Fibroblast of lung (primary cell): ENCODE measurements around the gene ITPRID1. TPM values are rescaled to one million over a fixed set of nuclear protein-coding genes. Genes with fewer than 3 reads are reported as not detected.

Source experiments
- DNase-seq, 2 donors: peaks; one replicate each; pipeline versions ENCODE4 v3.0.0 to v3.0.0-alpha.2; 2010; ENCODE audit warnings: low read depth in 2 of 2
- H2AFZ ChIP-seq: 2 replicates; pipeline ENCODE4 v1.5.1; 2012; ENCODE audit warnings: low read length, control low read depth, inconsistent platforms
- H3K27ac ChIP-seq: 2 replicates; pipeline ENCODE4 v1.5.1; 2011; ENCODE audit warnings: low read length, control low read depth; ENCODE audit not compliant: insufficient read depth
- H3K27me3 ChIP-seq: 2 replicates; pipeline ENCODE4 v1.5.1; 2011; ENCODE audit warnings: mild to moderate bottlenecking, low read length; ENCODE audit not compliant: control insufficient read depth, insufficient read depth
- H3K36me3 ChIP-seq: 2 replicates; pipeline ENCODE4 v1.5.1; 2011; ENCODE audit warnings: low read length; ENCODE audit not compliant: control insufficient read depth, insufficient read depth
- H3K4me1 ChIP-seq: 2 replicates; pipeline ENCODE4 v1.5.1; 2011; ENCODE audit warnings: low read length; ENCODE audit not compliant: control insufficient read depth, insufficient read depth; ENCODE audit errors: extremely low read depth
- H3K4me2 ChIP-seq: 2 replicates; pipeline ENCODE4 v1.5.1; 2011; ENCODE audit warnings: low read length, control low read depth; ENCODE audit not compliant: insufficient read depth; ENCODE audit errors: extremely low read depth
- H3K4me3 ChIP-seq, 4 experiments: fragments of 200-600 bp in 1 of 4; sonication (generic) in 1 of 4; replicated peaks in 1 of 4; 2 replicates each; pipeline ENCODE4 v1.5.1; 2011 to 2016; ENCODE audit warnings: low read length in 4 of 4, low read depth in 3 of 4, mild to moderate bottlenecking in 3 of 4, control low read depth in 2 of 4, inconsistent platforms in 1 of 4, mixed read lengths in 1 of 4; ENCODE audit not compliant: insufficient read depth in 1 of 4; ENCODE audit errors: control extremely low read depth in 1 of 4
- H3K79me2 ChIP-seq: 2 replicates; pipeline ENCODE4 v1.5.1; 2012; ENCODE audit warnings: mild to moderate bottlenecking, low read length, inconsistent platforms; ENCODE audit not compliant: control insufficient read depth, insufficient read depth
- H3K9ac ChIP-seq: 2 replicates; pipeline ENCODE4 v1.5.1; 2011; ENCODE audit warnings: mild to moderate bottlenecking, low read length, control low read depth; ENCODE audit not compliant: insufficient read depth
- H3K9me3 ChIP-seq: 2 replicates; pipeline ENCODE4 v1.5.1; 2012; ENCODE audit warnings: low read depth, low read length; ENCODE audit not compliant: control insufficient read depth, insufficient read depth
- H4K20me1 ChIP-seq: 2 replicates; pipeline ENCODE4 v1.5.1; 2011; ENCODE audit warnings: low read length; ENCODE audit not compliant: control insufficient read depth, insufficient read depth; ENCODE audit errors: extremely low read depth
- EZH2 ChIP-seq: IDR thresholded peaks from 2 replicates; pipeline ENCODE4 v1.5.1; 2012; ENCODE audit warnings: low read length, control low read depth, mild to moderate bottlenecking; ENCODE audit errors: missing control alignments
- polyA plus RNA-seq, 2 donors: library from polyadenylated mRNA; depleted of rRNA in 1 of 2; stranded (reverse) in 1 of 2; unstranded in 1 of 2; fragments of >200 nt; gene quantifications; 2 replicates each; pipeline ENCODE4 v1.2.1, GENCODE V29; 2011 to 2012; ENCODE audit warnings: missing spikeins in 1 of 2
- total RNA-seq: library from RNA; depleted of rRNA; stranded (reverse); fragments of >200 nt; gene quantifications from 2 replicates; pipeline ENCODE4 v1.2.1, GENCODE V29; 2014
- TF ChIP-seq, protein P1 (sequence below), 2 donors: IDR thresholded peaks in 1 of 2; conservative IDR thresholded peaks in 1 of 2; 1 replicate in 1 of 2; 2 replicates in 1 of 2; pipeline ENCODE4 v1.5.1; 2011 to 2012; ENCODE audit warnings: low read length in 2 of 2, control low read depth in 1 of 2, inconsistent platforms in 1 of 2, low read depth in 1 of 2, mild to moderate bottlenecking in 1 of 2

ITPRID1 gene
- total and polyA plus RNA-seq, 2 donors (not counting 1 experiment from before 2014, with no cell fraction given): not detected

- no peaks in the 10 kb centered on the region for H3K36me3 ChIP-seq
- DNase-seq: no peak
- no peak overlapping the region for H2AFZ ChIP-seq
- H3K79me2 ChIP-seq: no peaks in the 10 kb centered on the region
- no peak for TF ChIP-seq EZH2
- no peak overlapping the region for H3K9ac ChIP-seq
- no peaks in the 10 kb centered on the region for H3K27me3 ChIP-seq
- no peak overlapping the region for H3K4me2 ChIP-seq
- H3K4me1 ChIP-seq: no peaks in the 10 kb centered on the region
- no peak overlapping the region for H3K4me3 ChIP-seq
- no peaks in the 10 kb centered on the region for H3K9me3 ChIP-seq
- H4K20me1 ChIP-seq: no peaks in the 10 kb centered on the region
- no peak overlapping the region for H3K27ac ChIP-seq
These were observed 16.4 kb upstream of the ITPRID1 start for GRCh38 chr7:31497516-31497915.

DNA sequence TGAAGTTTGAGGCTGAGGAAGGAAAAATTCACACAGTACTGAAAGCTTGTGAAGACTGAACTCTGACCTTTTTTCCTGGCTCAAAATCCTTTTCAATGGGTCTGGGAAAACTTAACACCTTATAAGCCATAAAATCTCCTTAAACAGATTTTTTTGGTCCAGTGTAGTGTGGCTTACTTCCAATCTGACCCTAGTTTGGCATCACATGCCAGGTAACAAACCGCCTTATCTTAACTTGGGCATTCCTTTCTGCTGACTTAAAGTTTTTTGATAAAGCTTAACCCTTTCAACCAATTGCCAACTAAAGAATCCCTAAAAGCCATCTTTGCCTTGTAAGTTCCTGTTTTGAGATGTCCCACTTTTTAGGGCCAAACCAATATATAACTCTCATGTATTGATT is 13.2 kb upstream of the ITPRID1 start:
- H3K79me2 ChIP-seq: no peaks in the 10 kb centered on the region
- H3K4me2 ChIP-seq: no peak overlapping the region
- H3K4me1 ChIP-seq: no peaks in the 10 kb centered on the region
- H4K20me1 ChIP-seq: no peaks in the 10 kb centered on the region
- H3K27me3 ChIP-seq: no peaks in the 10 kb centered on the region
- H3K4me3 ChIP-seq: no peak overlapping the region
- H3K27ac ChIP-seq: no peak overlapping the region
- H3K9ac ChIP-seq: no peak overlapping the region
- no peak overlapping the region for H2AFZ ChIP-seq
- no peak for TF ChIP-seq EZH2
- TF ChIP-seq, protein P1, sequence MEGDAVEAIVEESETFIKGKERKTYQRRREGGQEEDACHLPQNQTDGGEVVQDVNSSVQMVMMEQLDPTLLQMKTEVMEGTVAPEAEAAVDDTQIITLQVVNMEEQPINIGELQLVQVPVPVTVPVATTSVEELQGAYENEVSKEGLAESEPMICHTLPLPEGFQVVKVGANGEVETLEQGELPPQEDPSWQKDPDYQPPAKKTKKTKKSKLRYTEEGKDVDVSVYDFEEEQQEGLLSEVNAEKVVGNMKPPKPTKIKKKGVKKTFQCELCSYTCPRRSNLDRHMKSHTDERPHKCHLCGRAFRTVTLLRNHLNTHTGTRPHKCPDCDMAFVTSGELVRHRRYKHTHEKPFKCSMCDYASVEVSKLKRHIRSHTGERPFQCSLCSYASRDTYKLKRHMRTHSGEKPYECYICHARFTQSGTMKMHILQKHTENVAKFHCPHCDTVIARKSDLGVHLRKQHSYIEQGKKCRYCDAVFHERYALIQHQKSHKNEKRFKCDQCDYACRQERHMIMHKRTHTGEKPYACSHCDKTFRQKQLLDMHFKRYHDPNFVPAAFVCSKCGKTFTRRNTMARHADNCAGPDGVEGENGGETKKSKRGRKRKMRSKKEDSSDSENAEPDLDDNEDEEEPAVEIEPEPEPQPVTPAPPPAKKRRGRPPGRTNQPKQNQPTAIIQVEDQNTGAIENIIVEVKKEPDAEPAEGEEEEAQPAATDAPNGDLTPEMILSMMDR (conservative IDR thresholded peaks at IDR 0.05 in 1 of 2, IDR thresholded peaks at IDR 0.05 in 1 of 2; ENCODE audit: low read depth in 1 of 2, low read length in 2 of 2): no peak
- DNase-seq: no peak
- H3K9me3 ChIP-seq: no peaks in the 10 kb centered on the region
- no peaks in the 10 kb centered on the region for H3K36me3 ChIP-seq

DNA sequence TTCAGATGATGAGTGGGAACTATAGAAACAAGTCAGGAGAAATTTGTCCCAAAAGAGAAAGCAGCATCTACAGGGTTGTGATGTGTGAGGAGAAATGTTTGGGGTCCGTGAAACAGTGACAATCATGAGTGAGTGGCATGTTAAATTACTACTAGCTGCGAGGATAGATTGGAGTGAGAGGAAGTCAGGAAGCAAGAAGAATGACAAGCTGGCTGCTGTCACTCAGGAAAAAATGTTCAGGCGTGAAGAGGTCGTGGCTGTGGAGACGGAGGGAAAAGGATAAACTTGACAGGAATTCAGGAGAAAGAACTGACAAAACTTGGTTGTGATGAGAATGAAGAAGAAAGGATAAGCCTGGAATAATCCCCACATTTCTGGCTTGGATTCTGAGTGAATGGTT is 5.1 kb upstream of the ITPRID1 start:
- no peak overlapping the region for H2AFZ ChIP-seq
- no peaks in the 10 kb centered on the region for H3K27me3 ChIP-seq
- no peak overlapping the region for H3K4me3 ChIP-seq
- H3K27ac ChIP-seq: no peak overlapping the region
- no peaks in the 10 kb centered on the region for H3K9me3 ChIP-seq
- no peak overlapping the region for H3K4me2 ChIP-seq
- H4K20me1 ChIP-seq: no peaks in the 10 kb centered on the region
- DNase-seq: no peak
- TF ChIP-seq EZH2: no peak
- TF ChIP-seq, protein P1 (conservative IDR thresholded peaks at IDR 0.05 in 1 of 2, IDR thresholded peaks at IDR 0.05 in 1 of 2; ENCODE audit: low read depth in 1 of 2, low read length in 2 of 2): no peak
- H3K36me3 ChIP-seq: no peaks in the 10 kb centered on the region
- no peaks in the 10 kb centered on the region for H3K79me2 ChIP-seq
- no peaks in the 10 kb centered on the region for H3K4me1 ChIP-seq
- H3K9ac ChIP-seq: no peak overlapping the region
